ENCODE results near the gene SLC27A5. TPM values are rescaled to one million over a fixed set of nuclear protein-coding genes. Genes with fewer than 3 reads are reported as not detected.
"Not testable (repeated sequence)": the region's sequence is repeated elsewhere in the genome, so short reads cannot be mapped to it uniquely, and the experiment has no call there.

The SLC27A5 gene
- total RNA-seq, 1 donor from 2014 or later = 14.8 TPM

GRCh38 chr19:58522709-58523108, 10.9 kb upstream of the SLC27A5 start:
- DNase-seq (ENCODE audit: low read depth, low spot score) = no peak

GRCh38 chr19:58521651-58522050, 9.9 kb upstream of the SLC27A5 start:
- DNase-seq (ENCODE audit: low read depth, low spot score) = no peak

GRCh38 chr19:58520257-58520599, 8.4 kb upstream of the SLC27A5 start:
- no peak for DNase-seq (ENCODE audit: low read depth, low spot score)

- DNase-seq (ENCODE audit: low read depth, low spot score) = peak; percentile 82
Observed at GRCh38 chr19:58519355-58520256, 7.8 kb upstream of the SLC27A5 start, which contains the start of gene ZBTB45. Gene ZBTB45, minus strand, starts transcription at chr19:58519810. Its CDS starts 2,137 bp downstream, at chr19:58517673.

- peak; percentile 58 for DNase-seq (ENCODE audit: low read depth, low spot score)
Observed at GRCh38 chr19:58519087-58519354, 7.2 kb upstream of the SLC27A5 start.

- no peak for DNase-seq (ENCODE audit: low read depth, low spot score)
Observed at GRCh38 chr19:58518256-58519086, 6.7 kb upstream of the SLC27A5 start.

- no peak for DNase-seq (ENCODE audit: low read depth, low spot score)
Observed at GRCh38 chr19:58516964-58517833, 5.4 kb upstream of the SLC27A5 start.

GRCh38 chr19:58516246-58516836, 4.5 kb upstream of the SLC27A5 start:
- no peak for DNase-seq (ENCODE audit: low read depth, low spot score)

- no peak for DNase-seq (ENCODE audit: low read depth, low spot score)
Observed at GRCh38 chr19:58515259-58515658, 3.5 kb upstream of the SLC27A5 start.

- DNase-seq (ENCODE audit: low read depth, low spot score) = no peak
Observed at GRCh38 chr19:58514564-58515022, 2.8 kb upstream of the SLC27A5 start.

GRCh38 chr19:58513694-58514563, 2.1 kb upstream of the SLC27A5 start:
- peak; percentile 56 for DNase-seq (ENCODE audit: low read depth, low spot score)

- DNase-seq (ENCODE audit: low read depth, low spot score) = no peak
Observed at GRCh38 chr19:58513213-58513693, 1.5 kb upstream of the SLC27A5 start.

GRCh38 chr19:58510084-58510862, 1.5 kb downstream of the SLC27A5 start:
- no peak for DNase-seq (ENCODE audit: low read depth, low spot score)

GRCh38 chr19:58509731-58510083, 2.1 kb downstream of the SLC27A5 start:
- DNase-seq (ENCODE audit: low read depth, low spot score) = no peak

GRCh38 chr19:58507602-58508223, 4.1 kb downstream of the SLC27A5 start:
- DNase-seq (ENCODE audit: low read depth, low spot score) = not testable (repeated sequence)

GRCh38 chr19:58500242-58500641, 11.6 kb downstream of the SLC27A5 start:
- DNase-seq (ENCODE audit: low read depth, low spot score) = no peak

- DNase-seq (ENCODE audit: low read depth, low spot score) = peak; percentile 86
Observed at GRCh38 chr19:58499021-58499927, 12.5 kb downstream of the SLC27A5 start.

All from pulmonary artery endothelial cell (primary cell).